ENCODE results near the gene PHLDB1.

- TF ChIP-seq CTCF (conservative IDR thresholded peaks at IDR 0.05; ENCODE audit: low read depth, low read length), result no peak
- TF ChIP-seq EZH2 (IDR thresholded peaks at IDR 0.05; ENCODE audit: borderline replicate concordance, low read depth, low read length, poor library complexity, severe bottlenecking), result no peak
Measured at GRCh38 chr11:118655486-118656190, 48.2 kb downstream of the PHLDB1 start.

Measured in A673 (cell line).